HG03045 (cell line): ENCODE data around the gene LTF.
"Not testable (repeated sequence)": the region's sequence is repeated elsewhere in the genome, so short reads cannot be mapped to it uniquely, and the experiment has no call there.

Source experiments
- ATAC-seq: cut with Tn5 transposase; IDR thresholded peaks from one replicate; pipeline ENCODE4 v1.9.1; 2021; ENCODE audit warnings: mild to moderate bottlenecking, moderate library complexity; ENCODE audit not compliant: unreplicated experiment

Gene LTF

DNA sequence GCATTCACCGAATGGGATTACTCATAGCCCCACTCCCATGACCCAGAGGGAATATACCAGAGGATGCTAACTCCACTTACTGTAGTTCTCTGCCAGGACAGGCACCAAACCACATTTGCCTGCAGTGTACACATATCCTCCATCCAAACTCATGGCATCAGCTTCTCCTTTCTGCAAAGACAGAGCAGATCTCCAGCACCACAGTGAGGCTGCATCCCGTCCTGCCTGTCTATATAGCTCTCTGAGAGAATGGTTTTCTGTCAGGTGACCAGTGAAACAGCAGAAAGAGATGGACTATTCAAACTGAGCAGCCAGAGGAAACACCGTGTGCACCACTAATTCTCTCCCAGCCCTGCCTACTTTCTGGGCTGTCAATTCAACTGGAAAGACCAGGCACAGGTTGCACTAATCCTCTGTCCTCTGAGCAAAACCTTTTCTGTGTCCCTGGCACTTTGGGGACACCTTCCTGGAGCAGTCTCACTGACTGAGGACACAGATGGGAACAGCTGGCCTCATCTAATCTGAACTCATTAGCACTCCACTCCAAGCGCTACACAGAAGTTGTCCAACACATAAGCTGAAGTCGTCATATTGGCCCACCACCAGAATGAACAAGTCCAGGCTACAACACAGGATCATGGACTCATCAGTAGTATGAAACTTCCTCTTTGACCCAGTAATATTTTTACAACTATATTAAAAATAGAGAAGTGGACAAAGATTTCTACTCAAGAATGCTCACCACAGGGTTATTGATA is 17.3 kb downstream of the LTF start:
- ATAC-seq = no peak

DNA sequence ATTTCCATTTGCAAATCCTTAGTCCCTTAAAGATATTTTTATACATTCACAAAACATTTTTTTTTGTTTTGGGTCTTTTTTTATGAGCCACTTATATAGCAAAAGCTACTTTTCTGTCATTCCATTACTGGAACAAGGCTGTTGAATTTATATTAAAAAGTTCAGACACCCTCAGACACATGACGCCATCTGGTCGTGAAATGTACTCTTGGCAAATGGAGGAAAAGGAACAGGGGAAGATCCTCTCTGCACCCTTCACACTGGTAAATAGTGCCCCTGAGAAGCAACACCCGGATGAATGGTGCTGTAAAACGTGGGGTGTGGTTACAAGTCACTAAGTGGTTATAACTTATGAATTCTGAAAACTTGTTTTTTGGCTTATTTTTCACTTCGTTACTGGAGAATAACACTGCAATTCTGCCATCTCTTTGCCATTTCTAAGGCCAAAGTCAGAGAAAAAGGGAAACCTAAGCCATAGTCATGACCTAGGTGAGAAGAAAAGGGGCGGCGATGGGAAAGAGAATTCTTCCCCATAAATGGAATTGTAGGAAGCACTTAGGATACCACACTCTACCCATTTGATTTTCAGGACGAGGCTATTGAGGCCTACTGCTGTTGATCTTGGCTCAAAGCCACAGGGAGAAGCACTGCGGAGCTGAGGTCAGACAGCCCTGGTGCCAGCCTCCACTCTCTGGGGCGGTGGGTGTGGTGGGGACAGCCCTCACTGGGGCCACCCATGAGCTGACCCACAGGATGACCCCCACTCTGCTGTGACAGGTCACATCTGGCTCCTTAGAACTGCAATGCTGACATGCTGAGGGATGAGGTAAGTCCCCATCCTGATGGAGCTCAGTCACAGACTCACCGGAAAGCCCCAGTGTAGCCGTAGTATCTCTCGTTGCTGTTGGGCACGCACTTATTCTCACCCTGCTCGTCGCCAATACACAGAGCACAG is 21.9 kb downstream of the LTF start:
- no peak for ATAC-seq

DNA sequence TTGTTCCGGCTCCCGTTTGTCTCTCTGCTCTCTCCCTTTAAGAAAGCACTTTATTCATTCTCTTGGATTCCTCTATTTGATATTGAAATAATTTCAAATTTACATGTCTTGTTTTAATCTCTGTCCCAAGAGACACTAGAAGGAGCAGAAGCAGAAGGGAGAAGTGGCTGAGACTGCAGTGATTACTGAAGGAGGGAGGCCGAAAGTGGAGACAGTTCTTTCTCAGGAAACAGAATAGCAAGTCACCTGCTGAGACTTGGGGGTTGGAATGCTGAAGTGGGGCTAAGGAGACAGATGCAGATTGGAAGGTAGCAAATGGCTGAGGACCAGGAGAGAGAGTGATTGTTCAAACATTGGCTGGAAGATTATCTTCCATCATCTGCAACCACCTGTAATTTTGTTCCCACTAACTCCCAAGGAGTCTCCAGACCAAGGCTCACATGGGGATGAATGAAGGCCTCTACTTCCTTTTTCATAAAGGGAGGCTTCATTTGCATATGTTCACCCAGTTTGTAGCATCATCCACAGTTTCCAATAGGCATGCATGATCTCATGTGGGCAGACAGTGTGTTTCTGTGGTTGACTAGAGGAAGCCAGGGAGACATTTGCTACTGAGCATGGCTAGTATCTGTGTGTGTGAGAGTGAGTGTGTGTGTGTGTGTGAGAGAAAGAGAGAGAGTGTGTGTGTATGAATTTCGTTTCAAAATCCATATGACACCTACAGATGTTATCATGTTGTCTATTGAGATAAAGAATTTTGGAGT is 24.0 kb downstream of the LTF start:
- peak; percentile 55 for ATAC-seq

DNA sequence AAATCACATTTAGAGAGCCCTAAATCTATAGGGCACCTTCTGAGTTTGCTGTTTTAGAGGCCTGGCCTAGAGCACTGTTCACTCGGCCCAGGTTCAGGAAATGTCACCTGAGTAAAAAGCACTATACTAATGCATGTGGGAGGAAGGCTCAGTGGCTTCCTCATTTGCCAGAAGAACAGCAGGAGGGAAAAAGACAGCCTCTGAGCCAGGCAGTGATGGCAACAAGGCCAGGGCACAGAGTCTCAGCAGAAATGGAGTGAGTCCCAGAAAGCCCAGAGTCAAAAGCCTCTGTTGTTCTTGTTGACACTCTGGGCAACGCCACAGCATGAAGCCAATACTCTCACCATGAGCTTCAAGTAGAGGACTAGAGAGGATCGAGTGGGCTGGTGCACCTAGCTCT is 25.9 kb downstream of the LTF start:
- no peak for ATAC-seq

DNA sequence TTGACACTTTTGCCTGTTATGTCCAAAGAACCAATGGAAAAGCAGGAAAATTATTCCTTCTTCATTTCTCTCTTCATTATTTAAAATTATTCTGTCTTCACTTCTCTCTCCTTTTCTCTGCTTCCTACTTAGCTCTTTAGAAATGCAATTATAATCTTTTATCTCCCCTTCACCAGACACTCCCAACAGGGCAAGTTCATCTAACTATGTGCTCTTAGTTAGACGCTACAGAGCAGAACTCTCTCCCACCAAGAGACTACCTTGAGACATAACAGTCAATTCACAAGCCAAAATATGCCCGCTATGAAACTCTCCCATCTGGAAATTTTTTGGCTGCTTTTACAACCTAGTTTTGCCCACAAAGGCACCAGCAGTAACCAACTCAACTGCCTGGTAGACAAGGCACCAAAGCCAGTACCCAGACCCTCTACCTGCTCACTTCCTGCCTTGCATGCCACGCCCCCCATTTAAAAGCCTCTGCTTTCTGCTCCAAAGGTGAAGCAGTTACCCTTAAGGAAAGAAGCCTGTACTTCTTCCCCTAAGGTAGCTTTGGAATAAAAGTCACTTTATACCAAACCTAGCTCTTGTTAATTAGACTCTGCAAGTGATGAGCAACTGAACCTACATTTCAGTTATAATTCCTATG is 29.5 kb downstream of the LTF start:
- ATAC-seq = no peak

DNA sequence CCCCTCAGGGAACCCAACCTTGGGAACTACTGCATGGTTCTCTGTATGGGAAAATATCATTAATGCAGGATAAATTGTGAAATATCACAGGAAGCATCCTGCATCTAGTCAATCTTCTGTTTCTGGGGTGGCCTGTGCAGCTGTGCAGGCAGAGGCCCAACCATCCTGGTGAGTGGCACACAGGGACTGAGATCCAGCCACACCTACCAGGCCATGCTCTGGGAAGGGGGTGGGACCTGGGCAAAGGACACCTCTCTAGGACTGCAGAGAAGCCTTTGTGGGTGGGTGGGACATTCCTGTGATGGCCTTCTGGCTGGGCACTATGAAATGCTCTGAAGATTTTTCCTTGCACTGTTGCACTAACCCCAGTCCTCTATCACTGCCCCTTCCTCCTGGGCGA is 30.9 kb downstream of the LTF start:
- no peak for ATAC-seq

DNA sequence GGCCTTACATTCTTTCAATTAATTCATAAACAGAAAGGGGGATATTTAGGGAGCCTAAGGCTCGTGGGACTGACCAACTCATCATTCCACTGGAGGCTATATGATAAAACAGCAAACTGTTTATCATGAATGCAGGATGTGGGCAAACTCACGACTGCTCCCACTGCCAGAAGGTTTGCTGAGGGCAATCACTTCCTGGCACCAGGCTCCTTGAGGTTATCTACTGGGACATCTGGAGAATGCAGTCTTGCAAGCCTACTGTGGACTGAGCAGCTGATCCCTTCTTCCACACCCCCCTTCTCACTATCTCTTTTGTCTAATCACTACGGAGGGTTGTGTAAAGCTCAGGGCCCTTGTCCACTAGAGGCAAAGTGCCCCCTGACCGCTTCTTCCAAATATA is 31.6 kb downstream of the LTF start:
- not testable (repeated sequence) for ATAC-seq

DNA sequence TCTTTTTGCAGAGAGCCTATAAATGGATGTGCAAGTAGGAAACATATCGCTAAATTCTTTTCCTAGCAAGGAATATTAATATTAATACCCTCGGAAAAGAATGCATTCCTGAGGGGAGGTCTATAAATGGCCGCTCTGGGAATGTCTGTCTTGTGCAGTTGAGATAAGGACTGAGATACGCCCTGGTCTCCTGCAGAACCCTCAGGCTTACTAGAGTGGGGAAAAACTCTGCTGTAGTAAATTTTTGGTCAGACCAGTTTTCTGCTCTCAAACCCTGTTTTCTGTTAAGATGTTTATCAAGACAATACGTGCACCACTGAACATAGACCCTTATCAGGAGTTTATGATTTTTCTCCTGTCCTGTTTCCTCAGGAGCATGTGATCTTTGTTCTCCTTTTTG is 32.8 kb downstream of the LTF start:
- not testable (repeated sequence) for ATAC-seq

DNA sequence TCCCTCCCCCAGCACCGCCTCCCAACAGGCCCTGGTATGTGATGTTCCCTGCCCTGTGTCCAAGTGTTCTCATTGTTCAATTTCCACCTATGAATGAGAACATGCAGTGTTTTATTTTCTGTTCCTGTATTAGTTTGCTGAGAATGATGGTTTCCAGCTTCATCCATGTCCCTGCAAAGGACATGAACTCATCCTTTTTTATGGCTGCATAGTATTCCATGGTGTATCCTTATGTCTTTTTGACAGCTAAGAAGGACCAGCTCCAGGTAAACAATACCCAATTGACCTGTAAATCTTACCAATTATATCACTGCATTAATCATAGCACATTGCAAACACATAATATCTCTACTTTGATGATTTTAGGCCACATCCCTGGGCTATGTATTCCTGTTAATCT is 33.8 kb downstream of the LTF start:
- not testable (repeated sequence) for ATAC-seq

DNA sequence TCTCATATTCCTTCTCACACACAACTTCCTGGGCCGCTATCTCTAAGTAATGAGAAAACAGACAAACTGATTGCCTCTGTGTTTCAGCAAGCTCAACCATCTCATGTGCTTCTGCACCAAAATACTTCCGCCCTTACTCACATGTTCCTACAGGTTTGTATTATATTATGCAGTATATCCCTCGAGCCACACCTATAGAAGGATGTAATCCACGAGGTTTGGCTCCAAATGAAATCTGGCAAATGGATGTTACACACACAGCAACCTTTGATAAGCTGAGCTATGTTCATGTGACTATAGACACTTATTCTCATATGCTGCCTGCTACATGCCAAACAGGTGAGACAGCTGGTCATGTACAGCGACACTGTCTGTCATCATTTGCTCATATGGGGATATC is 35.0 kb downstream of the LTF start:
- ATAC-seq = no peak

DNA sequence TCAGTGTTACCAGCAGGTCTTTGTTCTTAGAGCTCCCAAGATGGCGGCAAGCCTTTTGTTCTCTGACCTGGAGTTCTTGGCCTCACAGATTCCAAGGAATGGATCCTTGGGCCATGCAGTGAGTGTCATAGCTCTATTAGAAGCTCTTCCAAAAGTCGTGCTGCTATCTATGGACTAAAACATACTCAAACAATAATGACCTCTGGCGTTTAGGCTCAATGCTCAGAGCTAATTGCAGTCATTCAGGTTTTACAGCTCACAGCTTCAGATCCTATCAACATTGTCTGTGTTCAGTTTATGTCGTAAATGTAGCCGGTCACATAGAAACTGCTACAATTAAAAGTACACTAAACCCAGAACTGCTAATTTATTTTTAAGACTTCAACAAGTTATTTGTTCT is 35.5 kb downstream of the LTF start:
- ATAC-seq = no peak

DNA sequence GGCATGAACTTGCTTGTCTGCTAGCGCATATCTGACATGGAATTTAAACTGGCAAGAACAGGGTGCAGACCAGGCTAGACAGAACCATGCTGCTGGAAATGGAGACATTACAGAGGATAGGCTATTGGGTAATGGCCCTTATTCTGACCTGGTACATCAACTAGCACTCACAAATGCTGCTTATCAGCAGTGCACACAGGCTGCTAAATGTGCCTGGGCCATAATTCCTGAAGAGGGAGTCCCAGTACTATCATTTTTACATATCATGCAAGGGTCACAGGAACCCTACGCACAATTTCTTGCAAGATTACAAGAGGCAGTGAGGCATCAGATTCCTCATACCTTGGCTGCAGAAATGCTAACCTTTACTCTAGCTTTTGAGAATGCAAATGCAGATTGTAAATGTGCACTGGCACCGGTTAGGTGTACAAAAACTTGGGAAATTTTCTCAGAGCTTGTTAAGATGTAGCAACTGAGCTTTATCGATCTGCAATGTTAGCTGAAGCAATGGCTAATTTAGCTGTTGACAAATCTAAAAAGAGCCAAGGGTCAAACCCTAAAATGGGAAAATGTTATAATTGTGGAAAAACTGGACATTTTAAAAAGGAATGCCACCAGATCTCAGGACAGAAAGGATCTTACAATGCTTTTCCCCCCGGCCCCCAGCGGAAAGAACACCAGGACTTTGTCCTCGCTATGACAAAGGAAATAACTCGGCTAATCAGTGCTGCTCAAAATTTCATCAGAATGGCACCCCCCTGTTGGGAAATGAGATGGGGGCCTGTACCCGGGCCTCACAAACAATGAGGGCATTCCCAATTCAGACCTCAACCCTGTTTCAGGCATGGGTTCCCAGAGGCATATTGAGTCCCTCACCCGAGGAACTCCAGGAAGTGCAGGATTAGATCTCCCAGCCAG is 36.5 kb downstream of the LTF start:
- no peak for ATAC-seq

DNA sequence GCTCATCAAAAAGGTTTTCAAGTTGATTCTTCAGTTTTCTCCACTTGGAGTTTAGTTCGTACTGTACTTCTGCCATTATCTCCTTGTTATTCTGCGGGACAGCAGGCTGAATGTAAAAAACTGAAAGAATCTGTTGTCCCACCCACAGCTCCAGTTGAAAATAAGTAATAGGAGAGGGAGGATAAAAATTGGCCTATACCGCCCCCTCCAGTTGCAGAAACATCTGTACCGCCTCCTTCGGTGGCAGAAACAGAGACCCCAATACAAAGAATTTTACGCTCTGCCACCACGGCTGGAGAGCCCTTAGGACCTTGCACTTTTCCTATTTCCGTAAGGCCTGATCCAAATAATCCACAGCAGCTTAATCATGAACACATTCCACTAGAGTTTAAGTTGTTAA is 37.3 kb downstream of the LTF start:
- ATAC-seq = not testable (repeated sequence)

DNA sequence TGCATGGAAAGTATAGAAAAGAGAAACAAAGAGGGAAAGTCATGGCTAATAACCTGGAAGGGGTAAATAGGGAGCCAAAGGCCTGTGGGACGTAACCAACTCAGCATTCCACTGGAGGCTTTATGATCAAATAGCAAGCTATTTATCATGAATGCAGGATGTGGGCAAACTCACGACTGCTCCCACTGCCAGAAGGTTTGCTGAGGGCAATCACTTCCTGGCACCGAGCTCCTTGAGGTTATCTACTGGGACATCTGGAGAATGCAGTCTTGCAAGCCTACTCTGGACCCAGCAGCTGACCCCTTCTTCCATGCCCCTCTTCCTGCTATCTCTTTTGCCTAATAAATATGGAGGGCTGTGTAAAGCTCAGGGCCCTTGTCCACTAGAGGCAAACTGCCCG is 38.2 kb downstream of the LTF start:
- not testable (repeated sequence) for ATAC-seq

DNA sequence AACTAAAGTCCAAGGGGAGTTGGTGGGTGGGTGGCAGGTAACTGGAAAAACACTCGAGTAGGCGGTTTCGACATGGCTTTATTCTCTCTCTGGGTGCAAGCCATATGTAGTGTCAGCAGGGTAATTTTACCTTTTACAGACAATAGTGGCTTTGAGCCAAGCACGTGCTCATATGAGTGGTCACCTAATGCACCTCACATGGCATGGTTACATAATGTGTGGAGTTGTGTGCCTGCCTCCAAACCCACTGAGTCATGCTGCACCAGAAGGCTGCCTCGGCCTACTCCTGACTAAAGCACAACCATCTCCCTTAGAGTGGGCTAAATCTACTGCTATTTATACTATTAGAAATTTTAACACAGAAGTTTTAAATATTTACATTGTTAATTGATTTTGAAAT is 41.1 kb downstream of the LTF start:
- ATAC-seq = no peak

DNA sequence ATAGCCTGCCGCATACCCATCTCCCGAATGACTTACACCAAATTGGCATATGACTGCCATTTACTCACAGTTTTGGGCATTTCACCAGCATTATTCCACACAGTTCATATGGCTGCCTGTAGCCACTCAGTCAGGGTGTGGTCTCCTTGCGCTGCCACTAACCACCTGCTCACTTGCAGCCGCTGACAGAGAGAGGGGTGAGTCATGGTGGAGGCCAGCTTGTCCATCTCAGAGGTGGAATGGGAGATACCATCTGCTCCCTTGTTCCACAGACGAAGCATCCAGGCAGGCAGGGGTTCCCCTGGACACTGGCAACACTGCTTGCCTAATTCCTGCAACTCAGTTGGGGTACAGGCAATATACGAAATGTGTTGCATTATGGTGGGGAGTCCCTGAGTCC is 42.1 kb downstream of the LTF start:
- ATAC-seq = no peak

DNA sequence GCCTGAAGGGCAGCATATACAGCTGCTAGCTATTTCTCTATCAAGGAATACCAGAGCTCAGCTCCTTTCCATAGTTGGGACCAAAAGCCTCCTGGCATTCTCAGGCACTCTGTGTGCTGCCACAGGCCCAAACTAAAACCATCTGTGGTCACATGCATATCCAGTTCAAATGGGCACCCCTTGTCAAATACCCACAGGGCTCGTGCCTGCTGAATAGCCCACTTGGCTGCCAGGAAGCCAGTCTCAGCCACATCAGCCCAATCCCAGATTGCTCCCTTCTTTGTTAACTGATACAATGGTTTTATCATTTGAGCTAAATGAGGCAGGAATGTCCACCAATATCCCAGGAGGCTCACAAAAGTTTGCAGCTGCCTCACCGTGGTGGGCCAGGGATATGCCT is 43.8 kb downstream of the LTF start:
- no peak for ATAC-seq

DNA sequence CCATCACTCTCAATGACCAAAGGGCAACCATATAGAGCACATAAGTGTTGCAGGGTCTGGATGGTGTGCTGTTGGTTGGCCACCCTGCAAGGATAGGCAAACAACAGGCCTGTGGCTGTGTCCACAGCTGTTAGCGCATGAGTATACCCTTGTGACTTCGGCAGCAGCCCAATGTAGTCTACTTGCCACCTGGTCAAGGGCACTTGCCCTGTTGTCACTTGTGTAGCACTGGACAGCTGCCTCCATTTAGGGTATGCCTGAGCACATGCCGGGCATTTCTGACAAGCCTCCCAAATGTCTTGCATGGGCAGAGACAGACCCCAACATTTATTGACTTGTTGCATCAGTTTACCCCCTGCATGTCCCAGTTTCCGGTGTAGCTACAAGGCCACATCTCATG is 44.9 kb downstream of the LTF start:
- ATAC-seq = no peak

DNA sequence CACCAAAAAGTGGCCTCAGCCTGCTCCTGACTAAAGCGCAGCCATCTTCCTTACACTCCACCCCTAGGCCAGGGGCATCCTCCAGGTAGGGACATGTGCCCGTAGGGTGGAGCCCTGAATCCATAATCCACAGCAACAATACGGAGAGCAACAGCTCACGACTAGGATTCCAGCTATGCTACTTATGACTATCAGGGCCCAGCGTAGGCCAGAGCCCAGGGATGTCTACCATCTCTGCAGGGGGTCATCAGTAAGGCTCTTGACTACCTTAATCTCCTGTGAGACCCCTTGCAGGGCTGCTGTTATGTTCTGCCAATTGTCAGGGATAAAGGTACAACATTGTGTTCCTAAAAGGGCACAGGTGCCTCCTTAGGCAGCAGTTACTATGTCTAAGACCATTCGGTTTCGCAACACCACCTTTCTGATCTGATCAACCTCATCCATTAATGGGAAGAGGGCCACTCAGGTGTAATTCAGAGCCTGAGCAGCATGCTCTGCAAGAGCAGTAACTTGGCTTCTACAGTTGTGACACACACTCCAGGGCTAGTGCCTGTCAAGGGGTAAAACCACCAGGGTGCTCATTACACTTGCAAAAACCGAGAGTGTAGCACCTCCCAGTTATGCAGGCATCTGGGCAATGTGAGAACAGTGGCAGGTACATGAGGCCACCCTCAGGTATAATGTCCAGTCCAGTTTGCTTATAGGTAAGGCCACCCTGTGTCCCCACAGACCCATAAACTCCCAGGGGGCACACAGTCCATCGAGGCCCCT is 46.7 kb downstream of the LTF start:
- ATAC-seq = no peak
